Epithelial cell of alveolus of lung (primary cell): Measurements from ENCODE around the gene RGSL1. TPM values are rescaled to one million over a fixed set of nuclear protein-coding genes. Genes with fewer than 3 reads are reported as not detected.

Experiments
- total RNA-seq: library from RNA; depleted of rRNA; stranded (reverse); fragments of >200 nt; gene quantifications from 2 replicates; pipeline ENCODE4 v1.2.1, GENCODE V29; 2015

Gene RGSL1
- not detected in 2 replicates for total RNA-seq

GRCh38 chr1:182450087-182450486 is at the start of gene RGSL1:
Gene RGSL1, plus strand, starts transcription at chr1:182450146. Its CDS starts 20 bp downstream, at chr1:182450166.

GRCh38 chr1:182400567-182400966 is 49.4 kb upstream of the RGSL1 start, which contains the start of gene TEDDM1:
Gene TEDDM1, minus strand, starts transcription at chr1:182400667. Its CDS starts 182 bp downstream, at chr1:182400485.

GRCh38 chr1:182588500-182589396 is 138.8 kb downstream of the RGSL1 start, which contains the start of gene RNASEL:
Gene RNASEL, minus strand, starts transcription at chr1:182589256. Its CDS starts 2,450 bp downstream, at chr1:182586806.

GRCh38 chr1:182604175-182605164 is 154.5 kb downstream of the RGSL1 start, which contains the start of gene RGS16:
Gene RGS16, minus strand, starts transcription at chr1:182604389. Its CDS starts 130 bp downstream, at chr1:182604259.

Other genes with a start within 250 kb of the RGSL1 start
- 202 and 210 TPM in 2 replicates for gene GLUL, start 58.4 kb upstream of the RGSL1 start, total RNA-seq
- not detected in 2 replicates for gene TEDDM1, start 49.5 kb upstream of the RGSL1 start, total RNA-seq
- gene RNASEL, start 139.1 kb downstream of the RGSL1 start, total RNA-seq: 2.6 and 3.9 TPM in 2 replicates
- gene RGS16, start 154.2 kb downstream of the RGSL1 start, total RNA-seq: 0.39 and 0.40 TPM in 2 replicates
- not detected in 2 replicates for gene RGS8, start 234.4 kb downstream of the RGSL1 start, total RNA-seq